Spleen (tissue), 11 donors: ENCODE data around the gene POLD2. TPM values are rescaled to one million over a fixed set of nuclear protein-coding genes. Genes with fewer than 3 reads are reported as not detected.

ENCODE experiments used
- DNase-seq: peaks from one replicate; pipeline ENCODE4 v3.0.0-alpha.2; 2020
- H3K27ac ChIP-seq, 8 donors: fragments of 200-600 bp; sonication (generic) in 7 of 8; 1 replicate in 4 of 8; 2 replicates in 4 of 8; pipeline versions ENCODE4 v1.5.0 to v1.8.0; 2016 to 2021; ENCODE audit warnings: inconsistent platforms in 4 of 8, mild to moderate bottlenecking in 4 of 8, moderate library complexity in 1 of 8
- H3K27me3 ChIP-seq, 7 donors: fragments of 200-600 bp; sonication (generic) in 6 of 7; replicated peaks in 1 of 7; 1 replicate in 4 of 7; 2 replicates in 3 of 7; pipeline versions ENCODE4 v1.5.0 to v1.8.0; 2016 to 2021; ENCODE audit warnings: inconsistent platforms in 3 of 7, mild to moderate bottlenecking in 1 of 7
- H3K36me3 ChIP-seq, 6 donors: fragments of 200-600 bp; sonication (generic) in 5 of 6; 1 replicate in 4 of 6; 2 replicates in 2 of 6; pipeline versions ENCODE4 v1.5.0 to v1.8.0; 2016 to 2021; ENCODE audit warnings: inconsistent platforms in 2 of 6
- H3K4me1 ChIP-seq, 6 donors: fragments of 200-600 bp; sonication (generic) in 5 of 6; 1 replicate in 3 of 6; 2 replicates in 3 of 6; pipeline versions ENCODE4 v1.5.0 to v1.8.0; 2016 to 2021; ENCODE audit warnings: inconsistent platforms in 3 of 6
- H3K4me3 ChIP-seq, 8 donors: fragments of 200-600 bp; sonication (generic) in 7 of 8; 1 replicate in 4 of 8; 2 replicates in 4 of 8; pipeline versions ENCODE4 v1.5.0 to v1.8.0; 2016 to 2021; ENCODE audit warnings: inconsistent platforms in 4 of 8, mild to moderate bottlenecking in 4 of 8, moderate library complexity in 2 of 8
- H3K9me3 ChIP-seq, 8 donors: fragments of 200-600 bp; sonication (generic) in 7 of 8; 1 replicate in 4 of 8; 2 replicates in 4 of 8; pipeline versions ENCODE4 v1.5.0 to v1.8.0; 2016 to 2021; ENCODE audit warnings: inconsistent platforms in 4 of 8
- CTCF ChIP-seq, 11 experiments: fragments of 200-600 bp in 7 of 11; fragments of 450-650 bp in 4 of 11; sonication (generic) in 4 of 11; IDR thresholded peaks in 8 of 11; conservative IDR thresholded peaks in 3 of 11; 1 replicate in 7 of 11; 2 replicates in 4 of 11; pipeline versions ENCODE4 v1.4.0 to v1.8.0; 2016 to 2021; ENCODE audit warnings: antibody characterized with exemption in 11 of 11, inconsistent platforms in 4 of 11, mild to moderate bottlenecking in 1 of 11
- POLR2A ChIP-seq, 3 donors: fragments of 450-650 bp; IDR thresholded peaks; one replicate each; pipeline ENCODE4 v1.5.1; 2017; ENCODE audit warnings: antibody characterized with exemption in 3 of 3, mild to moderate bottlenecking in 1 of 3
- POLR2AphosphoS5 ChIP-seq, 3 donors: sonication (generic); formaldehyde crosslinking; IDR thresholded peaks; one replicate each; pipeline ENCODE4 v1.5.1; 2017; ENCODE audit warnings: antibody characterized with exemption in 3 of 3
- WGBS, 5 donors: extraction: QIAGEN DNeasy Blood & Tissue Kit in 3 of 5; methylation state at CpG; one replicate each; pipeline versions ENCODE4 v1.1.5 to v1.1.7; 2013 to 2018; 5-methylcytosine and 5-hydroxymethylcytosine counted together
- intact Hi-C: fragments of 100-400 bp; cut with DNase I; formaldehyde crosslinking; loops from one replicate; pipeline ENCODE4 v1.15.0; 2023; ENCODE audit warnings: low total_unique reads
- polyA plus RNA-seq, 3 donors: library from polyadenylated mRNA; stranded (reverse); fragments of 200-250 nt; gene quantifications; one replicate each; pipeline ENCODE4 v1.2.1, GENCODE V29; 2013
- total RNA-seq, 7 donors: library from RNA; depleted of rRNA in 3 of 7; stranded (reverse); fragments of >200 nt in 3 of 7; fragmentation: NEBNext Ultra II Directional in 4 of 7; extraction: Animal tissue kit (Norgen Biotek cat#: 25700) in 4 of 7; gene quantifications; one replicate each; pipeline versions ENCODE4 v1.1.0 to v1.2.1, GENCODE V29; 2016 to 2021
- donor health status: healthy with polysubstance abuse.
- donor health status: DM: no; HTN: no; CAD: no; lungs with moderate emphysema.
- donor health status: DM: no; HTN: no; CAD: no.
- donor health status: Bipolar disorder and iron deficiency.
- donor health status: healthy.
- donor health status: DM: no; HTN: no; CAD: no.
- donor health status: DM: yes; HTN: yes; CAD: no.

The POLD2 gene
- total and polyA plus RNA-seq, 10 donors, result 31.9 to 79.1 (median 49.3) TPM

DNA sequence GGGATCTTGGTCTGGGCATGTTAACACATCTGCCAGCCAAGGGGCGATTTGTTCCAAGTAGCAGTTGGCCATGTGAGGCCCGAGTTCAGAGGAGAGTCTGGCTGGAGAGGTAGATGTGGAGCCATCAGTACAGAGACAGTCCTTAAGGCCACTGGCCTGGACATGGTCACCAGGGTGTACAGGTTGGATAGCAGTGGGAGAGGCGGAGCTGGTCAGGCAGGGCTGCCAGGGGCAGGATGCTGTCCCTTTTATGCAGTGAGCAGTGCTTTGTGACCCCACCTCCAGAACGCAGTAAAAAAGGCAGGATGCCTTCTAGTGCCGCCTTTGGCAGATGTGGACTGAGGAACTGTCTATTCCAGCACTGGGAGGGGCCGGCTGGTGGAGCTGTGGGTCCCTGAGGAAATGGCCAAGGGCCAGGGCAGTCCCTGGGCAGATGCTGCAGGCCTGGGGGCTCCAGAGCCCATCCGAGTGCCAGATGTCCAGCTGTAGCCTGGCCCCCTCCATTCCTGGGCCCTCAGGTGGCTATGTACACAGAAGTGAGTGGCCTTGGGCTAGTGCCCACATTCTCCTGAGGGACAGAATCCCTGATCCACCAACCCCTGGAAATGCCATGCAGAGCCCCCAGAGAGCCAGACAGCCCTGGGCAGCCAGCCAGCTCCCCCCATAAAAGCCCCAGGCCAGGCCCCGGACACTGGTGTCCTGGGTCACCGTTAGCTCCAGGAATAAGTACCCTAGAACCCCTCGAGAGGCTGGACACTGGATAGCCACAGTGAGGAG is 34.9 kb upstream of the POLD2 start:
- Histone ChIP-seq H3K27me3 (no peaks in the 10 kb centered on the region), H3K9me3 (no peaks in the 10 kb centered on the region), H3K4me1 (no peaks in the 10 kb centered on the region), H3K27ac (no peak overlapping the region), H3K4me3 (no peak overlapping the region), H3K36me3 (no peaks in the 10 kb centered on the region)
- no peak for TF ChIP-seq CTCF (IDR thresholded peaks at IDR 0.05 in 8 of 11, conservative IDR thresholded peaks at IDR 0.05 in 3 of 11)
- no peak for TF ChIP-seq POLR2AphosphoS5 (IDR thresholded peaks at IDR 0.05)
- no peak for TF ChIP-seq POLR2A (IDR thresholded peaks at IDR 0.05)
- WGBS, 5 donors, result 72 to 89% (median 81%) methylated on average over 5 to 10 of the region's 10 CpGs
- no peak for DNase-seq
- intact Hi-C loops, result no loop called here

- Histone ChIP-seq H3K27me3 (no peaks in the 10 kb centered on the region), H3K4me1 (no peaks in the 10 kb centered on the region), H3K4me3 (no peak overlapping the region), H3K27ac (no peak overlapping the region), H3K36me3 (no peaks in the 10 kb centered on the region), H3K9me3 (no peaks in the 10 kb centered on the region)
- intact Hi-C loops, result no loop called here
- WGBS, 5 donors, result 77 to 90% (median 85%) methylated on average over 15 of the region's 15 CpGs
- TF ChIP-seq CTCF (IDR thresholded peaks at IDR 0.05 in 8 of 11, conservative IDR thresholded peaks at IDR 0.05 in 3 of 11) (no peak), POLR2AphosphoS5 (IDR thresholded peaks at IDR 0.05) (no peak), POLR2A (IDR thresholded peaks at IDR 0.05) (no peak)
- no peak for DNase-seq
Measured at GRCh38 chr7:44157116-44158080, 34.0 kb upstream of the POLD2 start.

DNA sequence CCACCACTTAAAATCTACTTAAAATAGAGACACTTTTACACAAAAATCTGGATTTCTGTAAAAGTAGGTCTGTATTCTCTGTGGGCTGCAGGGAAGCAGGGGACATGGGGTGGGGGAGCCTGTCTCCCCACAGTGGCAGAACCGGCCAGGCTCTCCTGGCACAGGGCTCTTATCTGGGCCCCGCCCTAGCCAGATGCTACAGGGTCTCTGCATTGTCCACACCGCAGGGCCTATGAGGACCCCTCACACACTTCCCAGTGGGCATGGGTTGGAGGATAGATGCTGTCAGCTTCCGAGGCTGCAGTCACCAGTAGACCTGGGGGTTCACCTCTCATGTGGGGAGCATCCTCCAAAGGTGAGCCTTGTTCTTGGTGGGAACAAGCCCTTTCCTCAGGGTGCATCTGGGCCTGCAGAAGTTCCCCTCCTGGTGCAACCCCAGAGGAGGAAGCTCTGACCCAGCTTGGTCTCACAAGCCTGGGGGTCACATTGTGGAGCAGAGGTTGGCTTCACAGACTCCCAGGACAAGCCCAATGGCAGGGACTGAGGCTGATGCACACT is 33.2 kb upstream of the POLD2 start:
- no peak for DNase-seq
- Histone ChIP-seq H3K27ac (no peak overlapping the region), H3K27me3 (no peaks in the 10 kb centered on the region), H3K4me3 (no peak overlapping the region), H3K36me3 (no peaks in the 10 kb centered on the region), H3K9me3 (no peaks in the 10 kb centered on the region), H3K4me1 (no peaks in the 10 kb centered on the region)
- TF ChIP-seq POLR2AphosphoS5 (IDR thresholded peaks at IDR 0.05) (no peak), POLR2A (IDR thresholded peaks at IDR 0.05) (no peak), CTCF (IDR thresholded peaks at IDR 0.05 in 8 of 11, conservative IDR thresholded peaks at IDR 0.05 in 3 of 11) (no peak)
- WGBS, 5 donors, result 87 to 93% (median 88%) methylated on average over 2 to 4 of the region's 4 CpGs
- intact Hi-C loops, result no loop called here
